Progenitor cell of endocrine pancreas (in vitro differentiated cells): ENCODE measurements around the gene PPARA. TPM values are rescaled to one million over a fixed set of nuclear protein-coding genes. Genes with fewer than 3 reads are reported as not detected.

Experiments
- DNase-seq: peaks from one replicate; pipeline ENCODE4 v3.0.0; 2021; ENCODE audit warnings: low spot score; ENCODE audit not compliant: unreplicated experiment
- H3K27ac Mint-ChIP-seq: 2 replicates; pipeline ENCODE4 v1.8.0; 2021; ENCODE audit warnings: mild to moderate bottlenecking, moderate library complexity, mixed read lengths
- H3K27me3 Mint-ChIP-seq: 2 replicates; pipeline ENCODE4 v1.8.0; 2021; ENCODE audit warnings: mixed read lengths
- H3K36me3 Mint-ChIP-seq: 2 replicates; pipeline ENCODE4 v1.8.0; 2022; ENCODE audit warnings: mixed read lengths; ENCODE audit not compliant: insufficient read depth
- H3K4me1 Mint-ChIP-seq: 2 replicates; pipeline ENCODE4 v1.8.0; 2021; ENCODE audit warnings: low read depth, mixed read lengths
- H3K4me3 Mint-ChIP-seq: 2 replicates; pipeline ENCODE4 v1.8.0; 2021; ENCODE audit warnings: low read depth, mild to moderate bottlenecking, moderate library complexity, mixed read lengths
- H3K9me3 Mint-ChIP-seq: 2 replicates; pipeline ENCODE4 v1.8.0; 2021; ENCODE audit warnings: low read depth, mixed read lengths
- CTCF ChIP-seq: fragments of 200-600 bp; sonication (generic); IDR thresholded peaks from one replicate; pipeline ENCODE4 v1.5.0; 2021; ENCODE audit warnings: antibody characterized with exemption, mild to moderate bottlenecking; ENCODE audit not compliant: unreplicated experiment
- total RNA-seq: library from RNA; stranded (reverse); gene quantifications from 2 replicates; pipeline ENCODE4 v1.2.1, GENCODE V29; 2021

PPARA gene
- total RNA-seq, 1 donor from 2014 or later = 33.5 TPM

GRCh38 chr22:46230262-46230901, 80.1 kb downstream of the PPARA start:
- TF ChIP-seq CTCF = no peak
- H3K4me1 Mint-ChIP-seq = no peaks in the 10 kb centered on the region
- H3K9me3 Mint-ChIP-seq = no peaks in the 10 kb centered on the region
- no peak overlapping the region for H3K27ac Mint-ChIP-seq
- no peaks in the 10 kb centered on the region for H3K27me3 Mint-ChIP-seq
- no peak overlapping the region for H3K4me3 Mint-ChIP-seq
- DNase-seq = no peak
- peaks cover 10% of the 10 kb centered on the region for H3K36me3 Mint-ChIP-seq

GRCh38 chr22:46233231-46233630, 82.9 kb downstream of the PPARA start:
- no peak for TF ChIP-seq CTCF
- Mint-ChIP-seq H3K9me3 (no peaks in the 10 kb centered on the region), H3K4me1 (no peaks in the 10 kb centered on the region), H3K27ac (no peak overlapping the region), H3K27me3 (no peaks in the 10 kb centered on the region), H3K4me3 (no peak overlapping the region), H3K36me3 (peaks cover 11% of the 10 kb centered on the region)
- no peak for DNase-seq

- TF ChIP-seq CTCF = no peak
- Mint-ChIP-seq H3K27me3 (no peaks in the 10 kb centered on the region), H3K27ac (no peak overlapping the region), H3K36me3 (peaks cover 12% of the 10 kb centered on the region), H3K4me1 (no peaks in the 10 kb centered on the region), H3K4me3 (no peak overlapping the region), H3K9me3 (no peaks in the 10 kb centered on the region)
- DNase-seq = no peak
These were observed 84.6 kb downstream of the PPARA start for GRCh38 chr22:46234969-46235368.

GRCh38 chr22:46237453-46238124, 87.3 kb downstream of the PPARA start:
- no peak for TF ChIP-seq CTCF

GRCh38 chr22:46238541-46238940, 88.2 kb downstream of the PPARA start:
- Mint-ChIP-seq H3K36me3 (peaks cover 10% of the 10 kb centered on the region), H3K27me3 (no peaks in the 10 kb centered on the region), H3K9me3 (no peaks in the 10 kb centered on the region), H3K4me3 (no peak overlapping the region), H3K27ac (no peak overlapping the region), H3K4me1 (peaks cover 12% of the 10 kb centered on the region)
- no peak for TF ChIP-seq CTCF
- DNase-seq = no peak

More at GRCh38 chr22:46237453-46238124, 87.3 kb downstream of the PPARA start:
- Mint-ChIP-seq H3K27ac (no peak overlapping the region), H3K4me3 (no peak overlapping the region), H3K36me3 (peaks cover 10% of the 10 kb centered on the region), H3K4me1 (peaks cover 12% of the 10 kb centered on the region), H3K27me3 (no peaks in the 10 kb centered on the region), H3K9me3 (no peaks in the 10 kb centered on the region)
- no peak for DNase-seq
